SH-SY5Y (cell line): Measurements from ENCODE around the gene GDA.

Source experiments
- GATA2 ChIP-seq: IDR thresholded peaks from 2 replicates; pipeline ENCODE4 v1.6.1; 2011; ENCODE audit warnings: mild to moderate bottlenecking, low read depth, low read length
- GATA3 ChIP-seq: IDR thresholded peaks from 2 replicates; pipeline ENCODE4 v1.6.1; 2011; ENCODE audit warnings: low read depth, mild to moderate bottlenecking, low read length, moderate library complexity

DNA sequence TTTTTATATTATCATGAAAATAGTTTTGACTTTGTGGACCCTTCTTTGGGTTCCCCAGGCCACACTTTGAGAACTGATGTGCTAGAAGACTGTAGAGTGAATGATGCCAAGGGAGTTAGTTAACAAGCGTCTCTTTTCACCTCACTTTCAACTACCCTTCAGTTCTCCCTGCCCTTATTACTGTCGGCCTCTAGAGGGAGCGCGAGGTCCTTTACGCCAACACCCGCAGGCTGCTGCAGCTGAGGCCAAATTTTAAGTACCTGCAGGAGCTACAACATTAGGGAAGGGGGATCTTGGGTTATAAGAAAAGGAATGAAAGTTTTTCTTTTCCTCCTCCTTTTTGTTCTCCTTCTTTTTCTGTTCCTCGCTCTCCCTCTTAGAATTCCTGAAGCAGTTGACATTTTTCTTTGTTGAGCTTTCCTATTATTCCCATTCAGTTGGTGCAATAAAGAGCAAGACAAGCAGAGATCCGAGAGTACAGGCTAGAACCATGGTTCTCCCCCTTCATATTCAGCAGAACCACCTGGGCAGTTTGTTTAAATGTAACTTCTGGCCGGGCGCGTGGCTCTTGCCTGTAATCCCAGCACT, 131.8 kb downstream of the GDA start:
- TF ChIP-seq GATA2 (no peak), GATA3 (no peak)
